ENCODE results near the gene FLNC. TPM values are rescaled to one million over a fixed set of nuclear protein-coding genes. Genes with fewer than 3 reads are reported as not detected.

FLNC gene
- total RNA-seq, 1 donor from 2014 or later, result 6.7 TPM

- peaks cover 4% of the 10 kb centered on the region for H3K9me3 ChIP-seq (ENCODE audit: low read depth)
- H3K4me1 ChIP-seq, result no peaks in the 10 kb centered on the region
- H3K9ac ChIP-seq, result no peak overlapping the region
- H3K27ac Mint-ChIP-seq, result no peak overlapping the region
- no peak overlapping the region for H3K4me3 Mint-ChIP-seq
- H3K4me3 ChIP-seq, result no peak overlapping the region
- no peaks in the 10 kb centered on the region for H3K36me3 Mint-ChIP-seq
- no peaks in the 10 kb centered on the region for H3K79me2 ChIP-seq (ENCODE audit: low read depth)
- H3K4me2 ChIP-seq, result no peak overlapping the region
- no peaks in the 10 kb centered on the region for H4K20me1 ChIP-seq (ENCODE audit: low read depth)
- H3K27me3 ChIP-seq, result no peaks in the 10 kb centered on the region
- peaks cover 2% of the 10 kb centered on the region for H3K27me3 Mint-ChIP-seq (ENCODE audit: insufficient read depth, low read depth)
- H3K36me3 ChIP-seq, result no peaks in the 10 kb centered on the region
- H3K9me3 Mint-ChIP-seq, result peaks cover 7% of the 10 kb centered on the region
- no peak overlapping the region for H3K27ac ChIP-seq
- no peaks in the 10 kb centered on the region for H3F3A ChIP-seq (ENCODE audit: low read depth)
- TF ChIP-seq CTCF (IDR thresholded peaks at IDR 0.05), result no peak
- TF ChIP-seq EZH2 (IDR thresholded peaks at IDR 0.05), result no peak
- TF ChIP-seq EZH2phosphoT487 (IDR thresholded peaks at IDR 0.05), result no peak
- H2AFZ ChIP-seq (replicated peaks), result no peak overlapping the region
- DNase-seq (ENCODE audit: low spot score), result no peak
- H3K4me1 Mint-ChIP-seq, result no peaks in the 10 kb centered on the region
Observed at GRCh38 chr7:128900237-128900636, 70.0 kb downstream of the FLNC start.

GRCh38 chr7:128902761-128903585 is 72.8 kb downstream of the FLNC start:
- no peaks in the 10 kb centered on the region for H3K36me3 Mint-ChIP-seq

GRCh38 chr7:128903621-128904361 is 73.6 kb downstream of the FLNC start:
- Mint-ChIP-seq H3K4me1 (peaks cover 10% of the 10 kb centered on the region), H3K36me3 (no peaks in the 10 kb centered on the region)

More at GRCh38 chr7:128902761-128903585, 72.8 kb downstream of the FLNC start:
- no peak overlapping the region for H3K9ac ChIP-seq
- no peak overlapping the region for H3K4me2 ChIP-seq
- Mint-ChIP-seq H3K9me3 (peaks cover 7% of the 10 kb centered on the region), H3K27ac (no peak overlapping the region), H3K27me3 (ENCODE audit: insufficient read depth, low read depth) (peaks cover 4% of the 10 kb centered on the region), H3K4me1 (peaks cover 3% of the 10 kb centered on the region), H3K4me3 (no peak overlapping the region)
- H3F3A ChIP-seq (ENCODE audit: low read depth), result no peaks in the 10 kb centered on the region
- H2AFZ ChIP-seq (replicated peaks), result no peak overlapping the region
- TF ChIP-seq EZH2 (IDR thresholded peaks at IDR 0.05) (no peak), EZH2phosphoT487 (IDR thresholded peaks at IDR 0.05) (no peak)
- H3K4me1 ChIP-seq, result no peaks in the 10 kb centered on the region
- H3K36me3 ChIP-seq, result no peaks in the 10 kb centered on the region
- H3K9me3 ChIP-seq (ENCODE audit: low read depth), result peaks cover 4% of the 10 kb centered on the region
- no peaks in the 10 kb centered on the region for H3K79me2 ChIP-seq (ENCODE audit: low read depth)
- H3K27me3 ChIP-seq, result no peaks in the 10 kb centered on the region
- DNase-seq (ENCODE audit: low spot score), result no peak
- no peak overlapping the region for H3K27ac ChIP-seq
- H3K4me3 ChIP-seq, result no peak overlapping the region
- no peaks in the 10 kb centered on the region for H4K20me1 ChIP-seq (ENCODE audit: low read depth)

GRCh38 chr7:128904381-128905197 is 74.4 kb downstream of the FLNC start:
- H3K4me3 Mint-ChIP-seq, result no peak overlapping the region
- Histone ChIP-seq H4K20me1 (ENCODE audit: low read depth) (no peaks in the 10 kb centered on the region), H3K4me2 (no peak overlapping the region), H3K4me1 (peaks cover 9% of the 10 kb centered on the region), H3K36me3 (no peaks in the 10 kb centered on the region), H3K9ac (no peak overlapping the region), H3K27me3 (peaks cover 7% of the 10 kb centered on the region), H3K9me3 (ENCODE audit: low read depth) (no peaks in the 10 kb centered on the region), H2AFZ (replicated peaks) (peak overlapping the region; percentile 71), H3K79me2 (ENCODE audit: low read depth) (no peaks in the 10 kb centered on the region), H3K27ac (no peak overlapping the region), H3K4me3 (no peak overlapping the region), H3F3A (ENCODE audit: low read depth) (peaks cover 9% of the 10 kb centered on the region)
- TF ChIP-seq CTCF (IDR thresholded peaks at IDR 0.05) (peak; percentile 67), EZH2 (IDR thresholded peaks at IDR 0.05) (no peak)
- no peak overlapping the region for H3K27ac Mint-ChIP-seq
- peaks cover 18% of the 10 kb centered on the region for H3K4me1 Mint-ChIP-seq
- no peaks in the 10 kb centered on the region for H3K36me3 Mint-ChIP-seq
- peaks cover 14% of the 10 kb centered on the region for H3K27me3 Mint-ChIP-seq (ENCODE audit: insufficient read depth, low read depth)
- peak; percentile 71 for DNase-seq (ENCODE audit: low spot score)
- peaks cover 5% of the 10 kb centered on the region for H3K9me3 Mint-ChIP-seq

More at GRCh38 chr7:128903621-128904361, 73.6 kb downstream of the FLNC start:
- no peak overlapping the region for H3K4me3 ChIP-seq
- Mint-ChIP-seq H3K9me3 (peaks cover 5% of the 10 kb centered on the region), H3K27me3 (ENCODE audit: insufficient read depth, low read depth) (peaks cover 8% of the 10 kb centered on the region), H3K27ac (no peak overlapping the region), H3K4me3 (no peak overlapping the region)
- H3K36me3 ChIP-seq, result no peaks in the 10 kb centered on the region
- no peak overlapping the region for H3K27ac ChIP-seq
- no peak overlapping the region for H3K4me2 ChIP-seq
- H3K4me1 ChIP-seq, result peaks cover 1% of the 10 kb centered on the region
- peaks cover 4% of the 10 kb centered on the region for H3K9me3 ChIP-seq (ENCODE audit: low read depth)
- no peak overlapping the region for H3K9ac ChIP-seq
- peaks cover 1% of the 10 kb centered on the region for H3F3A ChIP-seq (ENCODE audit: low read depth)
- no peaks in the 10 kb centered on the region for H3K79me2 ChIP-seq (ENCODE audit: low read depth)
- H2AFZ ChIP-seq (replicated peaks), result no peak overlapping the region
- no peak for DNase-seq (ENCODE audit: low spot score)
- TF ChIP-seq EZH2phosphoT487 (IDR thresholded peaks at IDR 0.05) (no peak), EZH2 (IDR thresholded peaks at IDR 0.05) (no peak)
- H4K20me1 ChIP-seq (ENCODE audit: low read depth), result no peaks in the 10 kb centered on the region
- peaks cover 3% of the 10 kb centered on the region for H3K27me3 ChIP-seq
